Measurements from ENCODE around the gene CCR5AS.

CCR5AS gene

DNA sequence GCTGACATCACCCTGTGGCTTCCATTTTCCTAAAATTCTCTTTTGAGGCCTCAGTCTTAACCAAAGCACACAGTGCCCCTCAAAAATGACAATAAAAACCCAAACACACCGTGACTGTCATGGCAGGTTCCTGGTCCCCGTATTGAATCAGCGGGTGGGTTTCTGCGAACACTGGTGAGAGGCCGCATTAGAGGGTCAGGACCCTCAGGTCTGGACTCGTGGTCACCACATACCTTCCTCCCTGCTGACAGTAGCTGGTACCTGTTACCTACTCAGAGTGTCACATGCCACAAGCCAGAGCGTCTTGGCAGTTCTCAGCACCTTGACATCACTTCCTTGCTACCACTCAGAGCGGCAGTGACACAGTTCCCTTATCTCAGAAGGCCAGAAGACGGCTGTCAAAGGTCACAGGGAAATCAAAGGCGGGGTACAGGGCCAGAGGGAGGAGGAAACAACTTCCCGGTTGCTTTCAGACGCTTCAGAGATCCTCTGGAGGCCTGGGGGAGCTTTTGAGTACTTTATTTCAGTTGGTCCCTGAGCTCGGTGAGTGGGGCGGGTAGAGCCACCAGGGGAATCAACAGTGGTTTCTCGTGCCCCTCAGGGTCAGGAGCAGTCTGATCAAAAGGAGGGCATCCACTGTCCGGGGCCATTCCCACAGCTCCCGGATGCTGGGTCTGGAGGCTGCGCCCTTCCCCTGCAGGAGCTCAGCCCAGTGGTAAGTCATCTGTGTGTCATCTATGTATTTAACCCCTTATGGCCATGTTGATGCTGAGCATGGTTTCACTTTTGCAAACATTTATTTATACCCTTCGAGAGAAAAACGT, at the start of gene CCR5AS, which contains the start of gene CCRL2:
Gene CCR5AS (minus strand): TSS at position 279 of the 824 bp plus-strand sequence.
Gene CCRL2 (plus strand): TSS at position 472 of the 824 bp plus-strand sequence. CDS start 821 bp downstream, outside the sequence.
- no peaks in the 10 kb centered on the region for H3K9me3 Mint-ChIP-seq
- H3K4me3 Mint-ChIP-seq = peak within 1 kb of the TSS; percentile 87
- peak within 1 kb of the TSS; percentile 90 to 93 for H3K27ac Mint-ChIP-seq
- H3K4me1 Mint-ChIP-seq (ENCODE audit: low read depth in 2 of 2) = peaks cover 19 to 28% of the 10 kb centered on the region in 2 donors
- ATAC-seq (peak; percentile 88 to 93), DNase-seq (ENCODE audit: low spot score) (peak; percentile 67)
- H3K36me3 Mint-ChIP-seq = no peaks in the 10 kb centered on the region
- H3K27me3 Mint-ChIP-seq = peaks cover 0 to 3% of the 10 kb centered on the region in 2 donors

GRCh38 chr3:46456118-46456517, 49.3 kb upstream of the CCR5AS start:
- peaks cover 14 to 33% of the 10 kb centered on the region in 2 donors for H3K27me3 Mint-ChIP-seq
- no peaks in the 10 kb centered on the region for H3K36me3 Mint-ChIP-seq
- H3K9me3 Mint-ChIP-seq = no peaks in the 10 kb centered on the region
- ATAC-seq = no peak
- no peaks in the 10 kb centered on the region for H3K4me1 Mint-ChIP-seq (ENCODE audit: low read depth in 2 of 2)
- H3K27ac Mint-ChIP-seq = no peak overlapping the region
- no peak for DNase-seq (ENCODE audit: low spot score)
- H3K4me3 Mint-ChIP-seq = no peak overlapping the region

GRCh38 chr3:46455231-46456115, 48.6 kb upstream of the CCR5AS start:
- no peaks in the 10 kb centered on the region for H3K9me3 Mint-ChIP-seq
- H3K27me3 Mint-ChIP-seq = peaks cover 17 to 34% of the 10 kb centered on the region in 2 donors
- no peaks in the 10 kb centered on the region for H3K36me3 Mint-ChIP-seq
- DNase-seq (ENCODE audit: low spot score) (no peak), ATAC-seq (peak; percentile 47 to 60)
- no peaks in the 10 kb centered on the region for H3K4me1 Mint-ChIP-seq (ENCODE audit: low read depth in 2 of 2)
- H3K27ac Mint-ChIP-seq = no peak overlapping the region
- no peak overlapping the region for H3K4me3 Mint-ChIP-seq

DNA sequence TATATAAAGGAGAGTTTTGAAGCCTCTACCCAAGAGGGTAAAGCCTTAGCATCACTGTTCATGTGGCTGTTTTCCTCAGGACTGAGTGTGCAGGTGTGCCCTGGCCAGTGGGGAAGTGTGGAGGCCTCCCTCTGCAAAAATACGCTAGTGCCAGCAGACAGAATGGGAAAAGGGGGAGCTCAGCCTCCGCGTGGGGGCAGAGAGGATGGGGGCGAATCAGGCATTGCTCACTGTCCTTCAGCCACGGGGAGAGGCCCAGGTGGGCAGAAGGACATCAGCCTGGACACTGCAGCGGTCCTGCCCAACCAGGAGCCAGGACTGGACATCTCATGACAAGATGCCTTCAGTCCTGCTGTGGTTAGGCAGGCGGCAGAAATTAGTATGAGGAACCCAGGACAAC, 47.7 kb upstream of the CCR5AS start:
- no peak for DNase-seq (ENCODE audit: low spot score)
- H3K27me3 Mint-ChIP-seq = peaks cover 17 to 26% of the 10 kb centered on the region in 2 donors
- ATAC-seq = peak in 1 of 2 donors; percentile 10
- H3K9me3 Mint-ChIP-seq = no peaks in the 10 kb centered on the region
- no peak overlapping the region for H3K4me3 Mint-ChIP-seq
- no peaks in the 10 kb centered on the region for H3K36me3 Mint-ChIP-seq
- H3K4me1 Mint-ChIP-seq (ENCODE audit: low read depth in 2 of 2) = no peaks in the 10 kb centered on the region
- no peak overlapping the region for H3K27ac Mint-ChIP-seq

DNA sequence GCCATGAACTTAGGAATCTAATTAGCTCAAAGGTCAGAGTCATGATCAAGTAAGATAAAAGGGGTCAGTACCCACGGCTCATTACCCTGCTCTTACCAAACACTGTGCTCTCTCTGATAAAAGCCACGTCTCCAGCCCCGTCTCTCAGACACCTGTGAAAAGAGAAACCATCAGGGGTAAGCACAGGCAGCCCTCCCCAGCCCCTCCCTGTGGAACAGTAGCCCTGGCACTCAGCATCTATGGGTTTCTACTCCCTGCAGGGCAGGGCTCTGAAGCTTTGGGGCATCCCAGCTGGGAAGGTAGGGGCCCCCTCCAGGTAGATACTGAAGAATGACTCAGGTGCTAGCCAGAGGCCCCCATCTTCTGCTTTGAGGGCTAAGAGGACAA, 47.3 kb upstream of the CCR5AS start:
- Mint-ChIP-seq H3K4me1 (ENCODE audit: low read depth in 2 of 2) (no peaks in the 10 kb centered on the region), H3K9me3 (no peaks in the 10 kb centered on the region), H3K4me3 (no peak overlapping the region), H3K36me3 (no peaks in the 10 kb centered on the region), H3K27me3 (peaks cover 17 to 22% of the 10 kb centered on the region in 2 donors), H3K27ac (no peak overlapping the region)
- DNase-seq (ENCODE audit: low spot score) (no peak), ATAC-seq (no peak)

- Mint-ChIP-seq H3K27me3 (peaks cover 21 to 22% of the 10 kb centered on the region in 2 donors), H3K4me3 (no peak overlapping the region), H3K27ac (no peak overlapping the region), H3K36me3 (no peaks in the 10 kb centered on the region), H3K9me3 (no peaks in the 10 kb centered on the region), H3K4me1 (ENCODE audit: low read depth in 2 of 2) (no peaks in the 10 kb centered on the region)
- ATAC-seq (no peak), DNase-seq (ENCODE audit: low spot score) (no peak)
Measured at GRCh38 chr3:46453526-46454208, 46.8 kb upstream of the CCR5AS start.

DNA sequence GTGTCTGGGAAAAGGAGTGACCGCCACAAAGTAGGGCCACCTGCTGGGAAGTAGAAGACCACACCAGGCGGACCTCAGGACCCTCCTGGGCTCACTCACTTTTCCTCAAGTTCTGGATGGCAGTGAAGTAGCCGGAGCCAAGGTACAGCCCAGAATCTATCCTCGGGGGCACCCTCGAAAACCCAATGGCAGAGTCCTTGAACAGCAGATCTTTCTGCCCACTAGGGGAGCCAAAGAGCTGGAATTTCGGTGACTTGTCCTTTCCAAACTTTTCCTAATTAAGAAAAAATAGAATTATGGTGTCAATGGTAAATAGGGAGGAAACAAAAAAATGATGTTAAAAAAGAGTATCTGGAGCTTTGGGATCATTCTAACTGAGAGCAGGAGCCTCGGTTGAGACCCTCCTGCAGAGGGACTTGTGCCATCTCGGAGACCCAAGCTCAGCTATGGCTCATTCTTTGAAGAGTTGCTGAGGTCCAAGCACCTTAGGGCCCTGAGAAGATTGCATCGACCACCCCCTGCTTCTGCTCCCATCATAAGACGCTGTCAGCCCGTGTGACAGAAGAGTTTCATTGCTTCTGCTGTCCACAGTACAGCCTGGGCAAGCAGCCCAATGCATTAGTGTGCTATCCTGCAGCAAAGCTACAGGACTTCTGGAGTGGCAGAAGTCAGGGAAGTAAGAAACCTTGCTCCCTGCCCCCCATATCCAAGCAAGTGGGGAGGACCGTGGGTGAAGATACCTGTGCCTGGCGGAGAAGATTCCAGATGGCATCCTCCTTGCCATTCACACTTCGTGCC, 43.1 kb upstream of the CCR5AS start:
- peaks cover 21 to 24% of the 10 kb centered on the region in 2 donors for H3K27me3 Mint-ChIP-seq
- no peaks in the 10 kb centered on the region for H3K36me3 Mint-ChIP-seq
- no peaks in the 10 kb centered on the region for H3K9me3 Mint-ChIP-seq
- DNase-seq (ENCODE audit: low spot score) (no peak), ATAC-seq (no peak)
- H3K4me3 Mint-ChIP-seq = no peak overlapping the region
- no peak overlapping the region for H3K27ac Mint-ChIP-seq
- H3K4me1 Mint-ChIP-seq (ENCODE audit: low read depth in 2 of 2) = no peaks in the 10 kb centered on the region

GRCh38 chr3:46448721-46449120, 41.9 kb upstream of the CCR5AS start:
- no peak for ATAC-seq
- H3K27ac Mint-ChIP-seq = no peak overlapping the region

DNA sequence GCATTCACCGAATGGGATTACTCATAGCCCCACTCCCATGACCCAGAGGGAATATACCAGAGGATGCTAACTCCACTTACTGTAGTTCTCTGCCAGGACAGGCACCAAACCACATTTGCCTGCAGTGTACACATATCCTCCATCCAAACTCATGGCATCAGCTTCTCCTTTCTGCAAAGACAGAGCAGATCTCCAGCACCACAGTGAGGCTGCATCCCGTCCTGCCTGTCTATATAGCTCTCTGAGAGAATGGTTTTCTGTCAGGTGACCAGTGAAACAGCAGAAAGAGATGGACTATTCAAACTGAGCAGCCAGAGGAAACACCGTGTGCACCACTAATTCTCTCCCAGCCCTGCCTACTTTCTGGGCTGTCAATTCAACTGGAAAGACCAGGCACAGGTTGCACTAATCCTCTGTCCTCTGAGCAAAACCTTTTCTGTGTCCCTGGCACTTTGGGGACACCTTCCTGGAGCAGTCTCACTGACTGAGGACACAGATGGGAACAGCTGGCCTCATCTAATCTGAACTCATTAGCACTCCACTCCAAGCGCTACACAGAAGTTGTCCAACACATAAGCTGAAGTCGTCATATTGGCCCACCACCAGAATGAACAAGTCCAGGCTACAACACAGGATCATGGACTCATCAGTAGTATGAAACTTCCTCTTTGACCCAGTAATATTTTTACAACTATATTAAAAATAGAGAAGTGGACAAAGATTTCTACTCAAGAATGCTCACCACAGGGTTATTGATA, 40.5 kb upstream of the CCR5AS start:
- Mint-ChIP-seq H3K27ac (no peak overlapping the region), H3K27me3 (peaks cover 14 to 17% of the 10 kb centered on the region in 2 donors), H3K9me3 (no peaks in the 10 kb centered on the region), H3K36me3 (no peaks in the 10 kb centered on the region), H3K4me1 (ENCODE audit: low read depth in 2 of 2) (peaks cover 0 to 5% of the 10 kb centered on the region in 2 donors), H3K4me3 (no peak overlapping the region)
- DNase-seq (ENCODE audit: low spot score) (no peak), ATAC-seq (peak in 1 of 2 donors; percentile 12)

More at GRCh38 chr3:46448721-46449120, 41.9 kb upstream of the CCR5AS start:
- Mint-ChIP-seq H3K4me3 (no peak overlapping the region), H3K27me3 (peaks cover 20 to 21% of the 10 kb centered on the region in 2 donors), H3K36me3 (no peaks in the 10 kb centered on the region), H3K4me1 (ENCODE audit: low read depth in 2 of 2) (no peaks in the 10 kb centered on the region), H3K9me3 (no peaks in the 10 kb centered on the region)
- no peak for DNase-seq (ENCODE audit: low spot score)

DNA sequence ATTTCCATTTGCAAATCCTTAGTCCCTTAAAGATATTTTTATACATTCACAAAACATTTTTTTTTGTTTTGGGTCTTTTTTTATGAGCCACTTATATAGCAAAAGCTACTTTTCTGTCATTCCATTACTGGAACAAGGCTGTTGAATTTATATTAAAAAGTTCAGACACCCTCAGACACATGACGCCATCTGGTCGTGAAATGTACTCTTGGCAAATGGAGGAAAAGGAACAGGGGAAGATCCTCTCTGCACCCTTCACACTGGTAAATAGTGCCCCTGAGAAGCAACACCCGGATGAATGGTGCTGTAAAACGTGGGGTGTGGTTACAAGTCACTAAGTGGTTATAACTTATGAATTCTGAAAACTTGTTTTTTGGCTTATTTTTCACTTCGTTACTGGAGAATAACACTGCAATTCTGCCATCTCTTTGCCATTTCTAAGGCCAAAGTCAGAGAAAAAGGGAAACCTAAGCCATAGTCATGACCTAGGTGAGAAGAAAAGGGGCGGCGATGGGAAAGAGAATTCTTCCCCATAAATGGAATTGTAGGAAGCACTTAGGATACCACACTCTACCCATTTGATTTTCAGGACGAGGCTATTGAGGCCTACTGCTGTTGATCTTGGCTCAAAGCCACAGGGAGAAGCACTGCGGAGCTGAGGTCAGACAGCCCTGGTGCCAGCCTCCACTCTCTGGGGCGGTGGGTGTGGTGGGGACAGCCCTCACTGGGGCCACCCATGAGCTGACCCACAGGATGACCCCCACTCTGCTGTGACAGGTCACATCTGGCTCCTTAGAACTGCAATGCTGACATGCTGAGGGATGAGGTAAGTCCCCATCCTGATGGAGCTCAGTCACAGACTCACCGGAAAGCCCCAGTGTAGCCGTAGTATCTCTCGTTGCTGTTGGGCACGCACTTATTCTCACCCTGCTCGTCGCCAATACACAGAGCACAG, 36.0 kb upstream of the CCR5AS start:
- peak overlapping the region in 1 of 2 donors; percentile 79 for H3K27ac Mint-ChIP-seq
- H3K4me3 Mint-ChIP-seq = peak overlapping the region; percentile 61
- ATAC-seq (no peak), DNase-seq (ENCODE audit: low spot score) (no peak)
- H3K36me3 Mint-ChIP-seq = no peaks in the 10 kb centered on the region
- H3K9me3 Mint-ChIP-seq = no peaks in the 10 kb centered on the region
- H3K4me1 Mint-ChIP-seq (ENCODE audit: low read depth in 2 of 2) = peaks cover 19 to 31% of the 10 kb centered on the region in 2 donors
- H3K27me3 Mint-ChIP-seq = peaks cover 0 to 2% of the 10 kb centered on the region in 2 donors

DNA sequence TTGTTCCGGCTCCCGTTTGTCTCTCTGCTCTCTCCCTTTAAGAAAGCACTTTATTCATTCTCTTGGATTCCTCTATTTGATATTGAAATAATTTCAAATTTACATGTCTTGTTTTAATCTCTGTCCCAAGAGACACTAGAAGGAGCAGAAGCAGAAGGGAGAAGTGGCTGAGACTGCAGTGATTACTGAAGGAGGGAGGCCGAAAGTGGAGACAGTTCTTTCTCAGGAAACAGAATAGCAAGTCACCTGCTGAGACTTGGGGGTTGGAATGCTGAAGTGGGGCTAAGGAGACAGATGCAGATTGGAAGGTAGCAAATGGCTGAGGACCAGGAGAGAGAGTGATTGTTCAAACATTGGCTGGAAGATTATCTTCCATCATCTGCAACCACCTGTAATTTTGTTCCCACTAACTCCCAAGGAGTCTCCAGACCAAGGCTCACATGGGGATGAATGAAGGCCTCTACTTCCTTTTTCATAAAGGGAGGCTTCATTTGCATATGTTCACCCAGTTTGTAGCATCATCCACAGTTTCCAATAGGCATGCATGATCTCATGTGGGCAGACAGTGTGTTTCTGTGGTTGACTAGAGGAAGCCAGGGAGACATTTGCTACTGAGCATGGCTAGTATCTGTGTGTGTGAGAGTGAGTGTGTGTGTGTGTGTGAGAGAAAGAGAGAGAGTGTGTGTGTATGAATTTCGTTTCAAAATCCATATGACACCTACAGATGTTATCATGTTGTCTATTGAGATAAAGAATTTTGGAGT, 33.8 kb upstream of the CCR5AS start:
- H3K9me3 Mint-ChIP-seq = no peaks in the 10 kb centered on the region
- no peaks in the 10 kb centered on the region for H3K36me3 Mint-ChIP-seq
- H3K4me1 Mint-ChIP-seq (ENCODE audit: low read depth in 2 of 2) = peaks cover 19 to 31% of the 10 kb centered on the region in 2 donors
- peak overlapping the region; percentile 7 to 79 for H3K27ac Mint-ChIP-seq
- peak overlapping the region; percentile 61 for H3K4me3 Mint-ChIP-seq
- DNase-seq (ENCODE audit: low spot score) (peak; percentile 60), ATAC-seq (peak; percentile 81 to 92)
- H3K27me3 Mint-ChIP-seq = no peaks in the 10 kb centered on the region
